Tibial nerve (tissue), 4 donors: Measurements from ENCODE around the gene RSRC1.

Source experiments
- EP300 ChIP-seq, 2 donors: sonication (generic); formaldehyde crosslinking; IDR thresholded peaks; one replicate each; pipeline ENCODE4 v1.6.1; 2017; ENCODE audit warnings: antibody characterized with exemption in 2 of 2, mild to moderate bottlenecking in 1 of 2
- TF ChIP-seq, protein P1 (sequence below), 5 experiments: fragments of 200-600 bp in 3 of 5; fragments of 450-650 bp in 2 of 5; sonication (generic) in 3 of 5; IDR thresholded peaks; one replicate each; pipeline ENCODE4 v1.5.1; 2016 to 2019; ENCODE audit warnings: antibody characterized with exemption in 5 of 5, mild to moderate bottlenecking in 3 of 5, moderate library complexity in 2 of 5

DNA sequence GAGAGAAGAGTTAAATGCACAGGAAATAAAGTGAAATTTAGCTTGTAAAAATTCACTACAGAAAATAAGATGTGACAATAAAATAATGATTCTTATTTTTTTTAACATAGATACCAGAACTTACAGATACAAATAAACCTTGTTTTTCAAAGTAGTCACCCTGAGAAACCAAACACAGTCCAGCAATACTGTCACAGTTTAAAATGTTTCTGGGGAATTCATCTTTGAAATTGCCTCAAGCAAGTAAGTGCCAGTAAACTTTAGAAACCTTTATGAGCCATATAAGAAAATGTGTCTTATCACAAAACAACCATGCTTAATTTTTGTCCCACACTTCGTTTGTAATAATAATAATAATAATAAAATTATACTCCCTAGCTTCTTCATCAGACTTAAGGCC, 23.5 kb upstream of the RSRC1 start:
- no peak for TF ChIP-seq EP300 (IDR thresholded peaks at IDR 0.05)
- TF ChIP-seq, protein P1, sequence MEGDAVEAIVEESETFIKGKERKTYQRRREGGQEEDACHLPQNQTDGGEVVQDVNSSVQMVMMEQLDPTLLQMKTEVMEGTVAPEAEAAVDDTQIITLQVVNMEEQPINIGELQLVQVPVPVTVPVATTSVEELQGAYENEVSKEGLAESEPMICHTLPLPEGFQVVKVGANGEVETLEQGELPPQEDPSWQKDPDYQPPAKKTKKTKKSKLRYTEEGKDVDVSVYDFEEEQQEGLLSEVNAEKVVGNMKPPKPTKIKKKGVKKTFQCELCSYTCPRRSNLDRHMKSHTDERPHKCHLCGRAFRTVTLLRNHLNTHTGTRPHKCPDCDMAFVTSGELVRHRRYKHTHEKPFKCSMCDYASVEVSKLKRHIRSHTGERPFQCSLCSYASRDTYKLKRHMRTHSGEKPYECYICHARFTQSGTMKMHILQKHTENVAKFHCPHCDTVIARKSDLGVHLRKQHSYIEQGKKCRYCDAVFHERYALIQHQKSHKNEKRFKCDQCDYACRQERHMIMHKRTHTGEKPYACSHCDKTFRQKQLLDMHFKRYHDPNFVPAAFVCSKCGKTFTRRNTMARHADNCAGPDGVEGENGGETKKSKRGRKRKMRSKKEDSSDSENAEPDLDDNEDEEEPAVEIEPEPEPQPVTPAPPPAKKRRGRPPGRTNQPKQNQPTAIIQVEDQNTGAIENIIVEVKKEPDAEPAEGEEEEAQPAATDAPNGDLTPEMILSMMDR (IDR thresholded peaks at IDR 0.05): no peak
